HepG2 (cell line): ENCODE data around the gene ARL3. TPM values are rescaled to one million over a fixed set of nuclear protein-coding genes. Genes with fewer than 3 reads are reported as not detected.

Source experiments
- ATAC-seq: fragments of 200-7000 bp; cut with Tn5 transposase; 3 replicates; pipeline ENCODE4 v1.9.1; 2020; ENCODE audit warnings: mild to moderate bottlenecking, moderate library complexity
- BruUV-seq: library from RNA; stranded (reverse); fragments of 400-500 nt; replicated peaks from 2 replicates; lab custom pipeline; 2021; lab: Mats Ljungman, UMichigan
- CTCF ChIA-PET: fragments of 300-600 bp; formaldehyde crosslinking; extraction: SDS; loops from one replicate; lab custom pipeline; 2021; ENCODE audit warnings: low total read pairs, inconsistent platforms, low intra/inter-chr PET ratio; lab: Yijun Ruan, JAX
- POLR2A ChIA-PET: fragments of 350-600 bp; sonication (Branson Sonifier 250); formaldehyde crosslinking; loops from one replicate; lab custom pipeline; 2020; ENCODE audit warnings: antibody characterized with exemption, inconsistent platforms; lab: Yijun Ruan, JAX
- DNase-seq: peaks from one replicate; pipeline ENCODE4 v3.0.0-alpha.2; 2015; ENCODE audit warnings: low spot score
- FAIRE-seq: peaks from 3 replicates; lab custom pipeline; 2011; peaks lifted over from hg19 to GRCh38; lab: Jason Lieb, UNC
- H2AFZ ChIP-seq: one replicate; pipeline ENCODE4 v1.6.1; 2011; ENCODE audit warnings: low read length, inconsistent platforms
- H3K27ac ChIP-seq: fragments of 300-600 bp; 3 replicates; pipeline ENCODE4 v1.8.0; 2011; ENCODE audit warnings: mixed run types, mild to moderate bottlenecking, mixed read lengths, low read length, inconsistent platforms; ENCODE audit not compliant: insufficient read depth; ENCODE audit errors: extremely low read length
- H3K27me3 ChIP-seq, 2 experiments: fragments of 200-600 bp in 1 of 2; 2 replicates in 1 of 2; 3 replicates in 1 of 2; pipeline versions ENCODE4 v1.6.0 to v1.8.0; 2011; ENCODE audit warnings: low read length in 2 of 2, mild to moderate bottlenecking in 2 of 2, moderate library complexity in 2 of 2, inconsistent platforms in 1 of 2; ENCODE audit not compliant: insufficient read depth in 2 of 2, control insufficient read depth in 1 of 2
- H3K36me3 ChIP-seq, 2 experiments: fragments of 200-600 bp in 1 of 2; replicated peaks in 1 of 2; 2 replicates in 1 of 2; 3 replicates in 1 of 2; pipeline versions ENCODE4 v1.5.1 to v1.8.0; 2011; ENCODE audit warnings: low read length in 2 of 2, inconsistent platforms in 1 of 2; ENCODE audit not compliant: insufficient read depth in 2 of 2, control insufficient read depth in 1 of 2
- H3K4me1 ChIP-seq: 2 replicates; pipeline ENCODE4 v1.5.1; 2012; ENCODE audit warnings: low read length, inconsistent platforms; ENCODE audit not compliant: insufficient read depth
- H3K4me2 ChIP-seq: 2 replicates; pipeline ENCODE4 v1.6.0; 2011; ENCODE audit warnings: low read depth, low read length, inconsistent platforms
- H3K4me3 ChIP-seq, 3 experiments: fragments of 200-600 bp in 1 of 3; sonication (generic), shearing (Covaris generic) in 1 of 3; replicated peaks in 1 of 3; 2 replicates each; pipeline ENCODE4 v1.5.1; 2011 to 2016; ENCODE audit warnings: low read length in 3 of 3, inconsistent platforms in 2 of 3, low read depth in 2 of 3, mild to moderate bottlenecking in 2 of 3, control low read depth in 1 of 3, mixed read lengths in 1 of 3; ENCODE audit not compliant: insufficient read depth in 1 of 3
- H3K79me2 ChIP-seq: one replicate; pipeline ENCODE4 v1.6.1; 2011; ENCODE audit warnings: low read length, inconsistent platforms; ENCODE audit not compliant: insufficient read depth
- H3K9ac ChIP-seq: 2 replicates; pipeline ENCODE4 v1.6.0; 2011; ENCODE audit warnings: mild to moderate bottlenecking, low read depth, low read length, inconsistent platforms; ENCODE audit not compliant: insufficient read depth
- H3K9me3 ChIP-seq: 2 replicates; pipeline ENCODE4 v1.5.1; 2012; ENCODE audit warnings: mild to moderate bottlenecking, low read length
- H4K20me1 ChIP-seq: 2 replicates; pipeline ENCODE4 v1.6.0; 2011; ENCODE audit warnings: inconsistent platforms, mild to moderate bottlenecking, low read length, moderate library complexity; ENCODE audit not compliant: insufficient read depth
- KMT2A ChIP-seq: sonication (generic); formaldehyde crosslinking; IDR thresholded peaks from 2 replicates; pipeline ENCODE4 v1.4.0; 2020; ENCODE audit warnings: missing genetic modification reagents
- RARA ChIP-seq: IDR thresholded peaks from 2 replicates; pipeline ENCODE4 v1.6.1; 2016; ENCODE audit warnings: missing genetic modification reagents, missing compliant biosample characterization
- WGBS: methylation state at CpG from one replicate; pipeline ENCODE4 v1.1.6; 2017; ENCODE audit warnings: low lambda C conversion rate; 5-methylcytosine and 5-hydroxymethylcytosine counted together
- in situ Hi-C: cut with HindIII; loops from 2 replicates; pipeline ENCODE4 v1.10.0; 2017; ENCODE audit warnings: low pct_unique_long_range_greater_than_20kb; ENCODE audit not compliant: extremely low pct_ligation_motif_present
- intact Hi-C: fragments of 100-400 bp; cut with micrococcal nuclease; formaldehyde crosslinking; loops from one replicate; pipeline ENCODE4 v1.10.0; 2022; ENCODE audit not compliant: unreplicated experiment
- polyA plus RNA-seq, 8 experiments: library from polyadenylated mRNA; depleted of rRNA in 3 of 8; stranded (reverse) in 7 of 8; unstranded in 1 of 8; fragments of >200 nt; fragmentation: Illumina TruSeq in 4 of 8; extraction: Trizol in 4 of 8; gene quantifications; 2 replicates each; pipeline versions ENCODE4 v1.2.1 to v1.2.3, GENCODE V29; 2011 to 2016; ENCODE audit warnings: low read depth in 4 of 8, missing spikeins in 1 of 8, mixed read lengths in 1 of 8; ENCODE audit not compliant: insufficient read depth in 1 of 8
- total RNA-seq, 5 experiments: library from RNA; depleted of rRNA; stranded (reverse); fragments of >200 nt; fragmentation: Illumina TruSeq; extraction: Trizol; gene quantifications; 2 replicates each; pipeline ENCODE4 v1.2.3, GENCODE V29; 2016; ENCODE audit warnings: low read depth in 1 of 5
- TF ChIP-seq, protein P1 (sequence below): sonication (generic); formaldehyde crosslinking; IDR thresholded peaks from 2 replicates; pipeline ENCODE4 v1.4.0; 2020; ENCODE audit warnings: missing genetic modification reagents, mild to moderate bottlenecking, borderline replicate concordance
- TF ChIP-seq, protein P2 (sequence below): sonication (generic); formaldehyde crosslinking; IDR thresholded peaks from 2 replicates; pipeline ENCODE4 v1.4.0; 2020; ENCODE audit warnings: missing genetic modification reagents

ARL3 gene
- total and polyA plus RNA-seq, 2 of the 13 experiments (the other 11 are each of a cell fraction or from before 2014, with no cell fraction given): 5.2 to 6.6 TPM

DNA sequence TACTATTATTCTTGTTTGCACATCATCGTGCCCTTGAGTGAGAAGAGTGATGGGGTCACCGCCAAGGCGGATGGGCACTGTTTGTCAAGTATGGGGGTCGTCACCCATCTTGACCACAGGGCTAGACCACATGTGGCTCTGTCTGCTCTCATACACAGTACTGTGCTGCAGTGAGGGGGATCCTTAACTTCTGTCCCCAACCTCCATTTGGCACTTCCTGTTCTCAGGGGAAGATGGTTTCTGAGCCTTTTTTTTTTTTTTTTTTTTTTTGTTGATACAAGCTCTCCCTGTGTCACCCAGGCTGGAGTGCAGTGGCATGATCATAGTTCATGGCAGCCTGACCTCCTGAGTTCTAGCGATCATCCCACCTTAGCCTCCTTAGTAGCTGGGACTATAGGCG, 43.1 kb upstream of the ARL3 start:
- FAIRE-seq (no peak), ATAC-seq (peak; percentile 37; the same call in 2 of the 3 replicates), DNase-seq (no peak)
- in situ Hi-C loops (no loop called here), intact Hi-C loops (no loop called here)
- Histone ChIP-seq H2AFZ (no peak overlapping the region), H4K20me1 (no peaks in the 10 kb centered on the region), H3K4me2 (no peak overlapping the region), H3K4me1 (peaks cover 30% of the 10 kb centered on the region), H3K27me3 (no peaks in the 10 kb centered on the region), H3K79me2 (peaks cover 3% of the 10 kb centered on the region), H3K9me3 (no peaks in the 10 kb centered on the region), H3K27ac (no peak overlapping the region), H3K4me3 (no peak overlapping the region), H3K36me3 (no peaks in the 10 kb centered on the region), H3K9ac (no peak overlapping the region)
- BruUV-seq: no TSS peak
- ChIA-PET POLR2A (interaction anchor here (0.6 kb wide), 1 partner anchor 55 kb away, joined by 3 read pairs; no protein-coding TSS in a partner anchor), CTCF (no interaction called here)
- 84% methylated on average over 6 of the region's 6 CpGs for WGBS
- TF ChIP-seq RARA (CRISPR knock-in tag): peak; percentile 11; the same call in 1 of the 2 replicates
- no peak for TF ChIP-seq KMT2A (CRISPR knock-in tag)
- TF ChIP-seq, protein P1, sequence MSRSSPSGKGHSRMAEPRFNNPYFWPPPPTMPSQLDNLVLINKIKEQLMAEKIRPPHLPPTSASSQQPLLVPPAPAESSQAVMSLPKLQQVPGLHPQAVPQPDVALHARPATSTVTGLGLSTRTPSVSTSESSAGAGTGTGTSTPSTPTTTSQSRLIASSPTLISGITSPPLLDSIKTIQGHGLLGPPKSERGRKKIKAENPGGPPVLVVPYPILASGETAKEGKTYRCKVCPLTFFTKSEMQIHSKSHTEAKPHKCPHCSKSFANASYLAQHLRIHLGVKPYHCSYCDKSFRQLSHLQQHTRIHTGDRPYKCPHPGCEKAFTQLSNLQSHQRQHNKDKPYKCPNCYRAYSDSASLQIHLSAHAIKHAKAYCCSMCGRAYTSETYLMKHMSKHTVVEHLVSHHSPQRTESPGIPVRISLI (CRISPR knock-in tag): peak; percentile 50; the same call in 1 of the 2 replicates
- TF ChIP-seq, protein P2, sequence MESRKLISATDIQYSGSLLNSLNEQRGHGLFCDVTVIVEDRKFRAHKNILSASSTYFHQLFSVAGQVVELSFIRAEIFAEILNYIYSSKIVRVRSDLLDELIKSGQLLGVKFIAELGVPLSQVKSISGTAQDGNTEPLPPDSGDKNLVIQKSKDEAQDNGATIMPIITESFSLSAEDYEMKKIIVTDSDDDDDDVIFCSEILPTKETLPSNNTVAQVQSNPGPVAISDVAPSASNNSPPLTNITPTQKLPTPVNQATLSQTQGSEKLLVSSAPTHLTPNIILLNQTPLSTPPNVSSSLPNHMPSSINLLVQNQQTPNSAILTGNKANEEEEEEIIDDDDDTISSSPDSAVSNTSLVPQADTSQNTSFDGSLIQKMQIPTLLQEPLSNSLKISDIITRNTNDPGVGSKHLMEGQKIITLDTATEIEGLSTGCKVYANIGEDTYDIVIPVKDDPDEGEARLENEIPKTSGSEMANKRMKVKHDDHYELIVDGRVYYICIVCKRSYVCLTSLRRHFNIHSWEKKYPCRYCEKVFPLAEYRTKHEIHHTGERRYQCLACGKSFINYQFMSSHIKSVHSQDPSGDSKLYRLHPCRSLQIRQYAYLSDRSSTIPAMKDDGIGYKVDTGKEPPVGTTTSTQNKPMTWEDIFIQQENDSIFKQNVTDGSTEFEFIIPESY (CRISPR knock-in tag): peak; percentile 8; the same call in 1 of the 2 replicates
